Hypothalamus (tissue), 51 donors: ENCODE results near the gene CFD.
"Not testable (repeated sequence)": the region's sequence is repeated elsewhere in the genome, so short reads cannot be mapped to it uniquely, and the experiment has no call there.

Experiments
- DNase-seq, 51 donors: peaks; one replicate each; lab custom pipeline; 2025; lab: John Stamatoyannopoulos, UW

CFD gene

DNA sequence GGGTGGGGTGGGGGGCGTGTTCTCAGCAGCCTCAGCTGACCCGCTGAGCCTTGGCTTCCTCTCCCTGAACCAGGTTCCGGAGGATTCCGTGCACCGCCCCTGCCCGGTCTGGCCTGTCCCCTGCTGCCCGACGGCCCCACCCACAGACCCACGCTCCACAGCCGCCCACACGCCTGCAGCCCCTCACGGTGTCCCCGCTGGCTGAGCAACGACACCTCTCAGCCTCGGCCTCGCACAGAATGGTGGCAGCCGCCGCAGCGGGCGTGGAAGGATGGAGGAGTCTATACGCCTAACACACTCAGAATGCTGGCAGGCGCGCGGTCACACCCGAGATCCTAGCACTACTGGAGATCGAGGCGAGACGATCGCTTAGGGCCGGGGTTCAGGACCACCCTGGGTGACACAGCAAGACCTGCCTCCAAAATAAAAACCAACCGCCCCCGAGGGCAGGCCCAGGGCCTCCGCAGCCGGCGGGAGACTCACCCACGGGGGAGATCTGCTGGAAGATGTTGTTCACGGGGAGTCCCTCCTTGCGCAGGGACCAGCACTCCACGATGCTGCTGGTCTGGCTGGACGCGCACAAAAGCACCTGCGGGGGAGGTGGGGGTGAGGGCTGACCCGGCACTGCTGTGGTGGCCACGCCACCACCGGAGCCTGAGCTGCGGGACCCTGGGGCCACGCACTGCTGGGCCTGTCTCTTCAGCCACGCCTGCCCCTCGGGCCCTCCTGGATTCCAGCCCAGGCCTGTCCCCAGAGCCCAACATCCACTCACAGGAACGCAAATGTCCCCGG is 25.2 kb downstream of the CFD start:
- no peak for DNase-seq

DNA sequence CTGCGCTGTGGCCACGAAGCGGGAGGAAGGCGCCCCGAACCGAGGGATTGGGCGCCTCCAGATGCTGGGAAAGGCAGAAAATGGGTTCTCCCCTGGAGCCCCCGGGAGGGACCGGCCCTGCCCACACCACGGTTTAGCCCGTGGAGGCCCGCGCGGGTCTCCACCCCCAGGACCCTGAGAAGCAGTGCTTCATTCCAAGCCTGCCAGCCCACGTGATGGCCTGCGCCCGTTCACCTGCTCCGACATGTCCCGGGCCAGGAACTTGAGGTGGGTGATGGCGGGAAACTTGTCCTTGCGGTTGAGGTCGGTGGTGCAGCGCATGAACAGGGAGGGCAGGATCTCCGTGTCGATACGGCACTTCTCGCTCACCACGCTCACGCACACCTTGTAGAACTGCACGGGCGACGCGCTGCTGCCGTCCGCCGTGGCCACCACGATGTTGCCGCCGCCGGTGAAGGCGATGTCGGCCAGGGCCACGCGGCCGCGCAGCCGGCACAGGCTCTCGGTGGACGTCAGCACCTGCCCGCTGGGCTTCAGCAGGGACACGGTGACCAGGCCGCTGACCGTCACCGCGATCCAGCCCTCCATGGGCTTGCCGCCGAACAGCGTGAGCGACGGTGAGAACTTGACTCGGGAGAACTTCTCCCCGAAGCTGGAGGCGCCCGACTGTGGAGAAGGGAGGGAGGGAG is 26.2 kb downstream of the CFD start:
- DNase-seq = no peak

DNA sequence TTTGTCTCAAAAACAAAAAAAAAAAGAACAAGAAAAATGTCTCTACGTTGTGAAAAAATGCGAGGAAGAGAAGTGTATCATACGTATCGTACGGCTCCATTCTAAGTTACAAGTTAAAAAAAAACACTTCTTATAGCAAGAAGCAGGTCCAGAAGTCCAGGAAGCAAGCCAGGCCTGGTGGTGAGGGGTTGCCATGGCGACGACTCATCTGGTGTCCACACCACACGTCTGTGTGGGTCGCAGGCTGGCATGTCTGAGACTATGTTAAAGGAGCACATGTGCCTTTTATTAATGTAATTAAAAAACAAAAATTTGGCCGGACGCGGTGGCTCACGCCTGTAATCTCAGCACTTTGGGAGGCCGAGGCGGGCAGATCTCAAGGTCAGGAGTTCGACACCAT is 27.6 kb downstream of the CFD start:
- peak in 4 of 51 donors; percentile 3 to 21 (median 14) for DNase-seq

DNA sequence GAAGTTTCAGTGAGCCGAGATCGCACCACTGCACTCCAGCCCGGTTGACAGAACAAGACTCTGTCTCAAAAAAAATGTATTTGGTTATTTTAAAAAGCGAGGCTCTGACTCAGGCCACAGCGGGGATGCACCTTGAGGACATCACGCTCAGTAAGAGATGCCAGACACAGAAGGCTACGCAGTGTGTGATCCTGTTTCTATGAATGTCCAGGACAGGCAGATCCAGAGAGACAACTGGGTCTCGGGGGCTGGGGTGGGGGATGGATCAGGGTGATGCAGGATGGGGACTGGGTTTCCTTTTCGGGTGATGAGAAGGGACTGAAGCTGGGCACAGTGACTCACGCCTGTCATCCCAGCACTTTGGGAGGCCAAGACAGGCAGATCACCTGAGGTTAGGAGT is 28.1 kb downstream of the CFD start:
- peak in 1 of 51 donors; percentile 38 for DNase-seq

DNA sequence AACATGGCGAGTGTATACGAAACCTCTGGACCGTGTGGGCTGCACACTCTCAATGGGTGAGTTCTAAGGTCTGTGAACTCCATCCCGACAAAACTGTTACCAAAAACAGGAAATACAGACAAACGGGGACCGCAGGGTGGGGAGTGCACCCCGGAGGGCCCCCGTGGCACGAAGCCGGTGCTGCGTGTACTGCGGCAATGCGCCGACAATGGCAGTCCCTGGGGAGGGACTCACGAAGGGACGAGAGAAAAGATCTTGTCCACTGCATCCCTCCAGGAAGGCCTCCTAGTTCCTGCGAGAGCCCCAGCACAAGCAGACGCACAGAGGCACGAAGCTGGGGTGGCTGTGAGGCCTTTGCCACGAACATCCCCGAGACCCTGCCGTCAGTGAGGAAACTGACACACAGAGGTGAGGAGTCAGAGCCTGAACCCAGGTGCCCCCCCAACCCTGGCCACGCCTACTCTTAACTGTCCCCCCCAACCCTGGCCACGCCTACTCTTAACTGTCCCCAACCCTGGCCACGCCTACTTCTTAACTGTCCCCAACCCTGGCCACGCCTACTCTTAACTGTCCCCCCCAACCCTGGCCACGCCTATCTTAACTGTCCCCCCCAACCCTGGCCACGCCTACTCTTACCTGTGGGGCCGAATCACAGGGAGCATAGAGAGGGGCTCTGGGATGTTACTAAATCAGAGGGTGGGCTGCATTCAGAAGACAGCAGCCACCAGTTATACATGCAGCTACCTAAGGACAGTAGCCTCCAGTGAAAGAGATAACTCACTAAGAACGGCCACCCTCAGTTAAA is 29.3 kb downstream of the CFD start:
- DNase-seq = no peak

DNA sequence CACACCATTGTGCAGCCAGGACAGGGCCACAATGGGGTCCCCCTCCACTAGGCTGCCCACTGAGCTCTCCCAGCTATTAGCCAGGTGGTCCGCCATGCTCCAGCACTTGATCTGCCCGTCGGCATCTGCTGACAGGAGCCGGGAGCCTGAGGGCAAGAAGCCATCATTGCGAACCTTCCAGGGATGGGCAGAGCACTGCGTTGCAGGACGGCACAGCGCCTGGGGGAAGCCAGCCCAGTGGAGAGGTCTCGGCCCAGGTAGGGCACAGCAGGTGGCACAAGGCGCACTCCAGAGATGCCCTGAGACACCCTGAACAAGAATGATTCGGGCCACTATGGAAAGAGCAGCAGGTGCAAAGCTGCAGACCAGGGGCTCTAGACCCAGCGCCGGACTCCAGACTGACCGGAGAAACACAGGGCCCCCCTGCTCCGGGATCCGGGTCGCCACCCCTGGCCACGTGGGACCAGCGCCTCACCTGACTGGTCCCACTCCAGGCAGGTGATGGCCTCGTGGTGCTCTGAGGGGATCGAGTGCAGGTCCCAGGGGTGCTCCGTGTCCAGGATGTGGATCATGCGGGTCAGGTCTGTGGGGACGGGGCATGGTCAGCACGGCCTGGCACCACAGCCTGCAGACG is 30.3 kb downstream of the CFD start:
- DNase-seq = no peak

DNA sequence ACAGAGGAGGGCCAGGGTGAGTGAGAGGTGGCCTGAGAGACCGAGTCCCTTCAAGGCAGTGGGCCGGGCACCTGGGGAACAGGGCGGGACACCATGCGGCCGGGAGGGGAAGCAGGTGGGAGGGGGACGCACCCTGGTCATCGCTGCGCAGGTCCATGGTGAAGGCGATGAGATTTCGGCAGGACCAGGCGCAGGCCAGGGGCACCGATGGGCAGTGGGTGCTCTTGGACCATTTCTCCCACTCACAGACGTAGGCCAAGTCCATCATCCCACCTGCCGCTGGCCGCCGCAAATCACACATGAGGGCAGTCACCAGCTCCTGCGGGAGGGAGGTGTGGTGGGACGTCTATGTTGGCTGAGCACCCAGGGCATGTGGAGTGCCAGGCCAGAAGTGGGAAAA is 31.4 kb downstream of the CFD start:
- no peak for DNase-seq

DNA sequence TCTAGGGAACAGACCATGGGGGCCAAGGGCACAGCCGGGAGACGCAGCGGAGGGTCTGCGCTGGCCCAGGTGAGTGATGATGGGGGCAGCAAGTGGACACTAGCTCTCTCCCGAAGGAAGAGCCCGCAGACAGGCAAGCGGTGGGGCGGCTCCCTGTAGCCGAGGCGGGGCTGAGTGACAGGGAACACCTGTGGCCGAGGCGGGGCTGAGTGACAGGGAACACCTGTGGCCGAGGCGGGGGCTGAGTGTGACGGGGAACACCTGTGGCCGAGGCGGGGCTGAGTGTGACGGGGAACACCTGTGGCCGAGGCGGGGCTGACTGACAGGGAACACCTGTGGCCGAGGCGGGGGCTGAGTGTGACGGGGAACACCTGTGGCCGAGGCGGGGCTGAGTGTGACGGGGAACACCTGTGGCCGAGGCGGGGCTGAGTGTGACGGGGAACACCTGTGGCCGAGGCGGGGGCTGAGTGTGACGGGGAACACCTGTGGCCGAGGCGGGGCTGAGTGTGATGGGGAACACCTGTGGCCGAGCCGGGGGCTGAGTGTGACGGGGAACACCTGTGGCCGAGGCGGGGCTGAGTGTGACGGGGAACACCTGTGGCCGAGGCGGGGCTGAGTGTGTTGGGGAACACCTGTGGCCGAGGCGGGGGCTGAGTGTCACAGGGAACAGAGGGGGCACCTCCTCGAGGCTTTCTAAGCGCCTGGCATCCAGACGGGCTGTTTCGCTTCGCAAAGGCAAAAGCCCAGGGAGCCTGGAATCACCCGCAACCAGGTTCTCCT is 32.1 kb downstream of the CFD start:
- DNase-seq = not testable (repeated sequence)

DNA sequence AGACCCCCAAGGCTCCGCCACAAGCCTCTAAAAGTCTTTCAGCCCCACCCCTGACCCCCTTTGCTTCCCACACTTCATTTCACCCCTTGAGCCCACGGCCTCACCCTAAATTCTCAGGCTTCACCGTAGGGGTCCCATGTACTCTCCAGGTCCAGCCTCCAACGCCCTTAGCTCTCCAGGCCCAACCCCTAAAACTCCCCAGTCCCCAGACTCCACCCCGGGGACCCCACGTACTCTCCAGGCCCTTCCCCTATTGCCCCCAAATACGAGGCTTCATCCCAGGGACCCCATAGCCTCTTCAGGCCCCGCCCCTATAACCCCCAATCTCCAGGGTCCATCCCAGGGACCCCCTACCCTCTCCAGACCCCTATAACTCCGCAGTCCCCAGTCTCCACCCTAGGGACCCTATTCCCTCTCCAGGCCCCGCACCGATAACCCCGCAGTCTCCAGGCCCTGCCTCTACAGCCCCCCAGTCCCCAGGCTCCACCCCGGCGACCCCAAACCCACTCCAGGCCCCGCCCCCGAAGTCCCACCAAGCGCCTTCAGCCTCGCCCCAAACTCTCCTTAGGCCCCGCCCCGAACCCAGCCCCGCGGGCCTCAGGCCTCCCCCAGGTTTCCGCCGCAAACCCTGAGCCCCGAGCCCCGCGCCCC is 32.9 kb downstream of the CFD start:
- DNase-seq = no peak

DNA sequence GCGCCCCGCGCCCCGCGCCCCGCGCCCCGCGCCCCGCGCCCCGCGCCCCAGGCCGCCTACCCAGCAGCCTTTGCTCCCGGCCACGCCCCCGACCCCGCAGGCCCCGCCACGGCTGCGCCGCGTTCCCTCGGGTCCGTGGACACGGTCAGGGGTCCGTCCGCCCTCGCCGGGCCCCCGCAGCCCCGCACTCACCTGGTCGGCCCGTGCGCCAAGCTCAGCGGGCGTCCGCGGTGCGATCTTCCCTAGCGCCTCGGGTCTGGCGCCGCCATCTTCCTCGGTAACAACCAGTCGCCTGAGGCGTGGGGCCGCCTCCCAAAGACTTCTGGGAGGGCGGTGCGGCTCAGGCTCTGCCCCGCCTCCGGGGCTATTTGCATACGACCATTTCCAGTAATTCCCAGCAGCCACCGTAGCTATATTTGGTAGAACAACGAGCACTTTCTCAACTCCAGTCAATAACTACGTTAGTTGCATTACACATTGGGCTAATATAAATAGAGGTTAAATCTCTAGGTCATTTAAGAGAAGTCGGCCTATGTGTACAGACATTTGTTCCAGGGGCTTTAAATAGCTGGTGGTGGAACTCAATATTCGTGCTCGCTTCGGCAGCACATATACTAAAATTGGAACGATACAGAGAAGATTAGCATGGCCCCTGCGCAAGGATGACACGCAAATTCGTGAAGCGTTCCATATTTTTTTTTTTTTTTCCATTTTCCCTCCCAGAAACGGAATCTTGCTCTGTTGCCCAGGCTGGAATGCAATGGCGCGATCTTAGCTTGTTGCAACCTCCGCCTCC is 33.6 kb downstream of the CFD start, which contains the start of the genes MED16 and RNU6-9:
Gene MED16 (minus strand): TSS at position 294 of the 796 bp plus-strand sequence. CDS start 2,056 bp downstream, outside the sequence.
Gene RNU6-9 (plus strand): TSS at position 591 of the 796 bp plus-strand sequence.
- peak; percentile 24 to 95 (median 83) for DNase-seq

DNA sequence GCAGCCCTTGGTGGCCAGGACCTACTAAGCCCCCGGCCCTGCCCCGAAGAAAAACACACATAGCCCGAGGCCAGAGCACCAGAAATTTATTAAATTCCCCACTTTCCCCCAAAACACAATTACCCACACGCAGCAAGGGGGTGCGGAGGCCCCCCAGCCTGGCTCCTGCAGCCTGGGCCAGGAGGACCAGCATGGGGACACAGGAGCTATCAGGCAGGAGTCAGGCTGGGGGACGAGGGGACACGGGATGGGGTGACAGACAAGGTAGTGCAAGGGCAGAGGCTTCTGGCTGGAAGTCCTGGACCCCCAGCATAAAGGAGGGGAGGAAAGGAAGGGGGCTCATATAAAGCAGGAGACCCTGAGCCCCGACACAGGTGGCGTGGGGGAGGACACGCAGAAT is 37.0 kb downstream of the CFD start:
- DNase-seq = no peak

DNA sequence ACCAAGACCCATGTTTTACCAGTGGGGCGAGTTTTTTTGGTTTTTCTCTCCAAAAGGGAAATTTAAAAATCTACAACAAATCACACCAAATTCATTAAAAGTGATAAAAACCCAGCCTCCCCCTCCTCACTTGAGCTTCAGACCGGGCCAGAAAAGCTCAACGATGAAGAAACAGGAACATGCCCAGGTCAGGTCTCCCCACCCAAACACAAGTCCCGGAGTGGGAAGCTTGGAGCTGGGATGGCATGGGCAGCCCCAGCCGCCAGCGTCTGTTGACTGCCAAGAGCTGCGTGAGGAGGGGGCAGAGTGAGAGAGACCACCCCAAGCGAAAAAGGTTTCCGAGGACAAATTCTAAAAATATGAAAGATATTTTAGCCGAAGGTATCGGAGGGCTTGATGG is 37.5 kb downstream of the CFD start:
- DNase-seq = no peak

DNA sequence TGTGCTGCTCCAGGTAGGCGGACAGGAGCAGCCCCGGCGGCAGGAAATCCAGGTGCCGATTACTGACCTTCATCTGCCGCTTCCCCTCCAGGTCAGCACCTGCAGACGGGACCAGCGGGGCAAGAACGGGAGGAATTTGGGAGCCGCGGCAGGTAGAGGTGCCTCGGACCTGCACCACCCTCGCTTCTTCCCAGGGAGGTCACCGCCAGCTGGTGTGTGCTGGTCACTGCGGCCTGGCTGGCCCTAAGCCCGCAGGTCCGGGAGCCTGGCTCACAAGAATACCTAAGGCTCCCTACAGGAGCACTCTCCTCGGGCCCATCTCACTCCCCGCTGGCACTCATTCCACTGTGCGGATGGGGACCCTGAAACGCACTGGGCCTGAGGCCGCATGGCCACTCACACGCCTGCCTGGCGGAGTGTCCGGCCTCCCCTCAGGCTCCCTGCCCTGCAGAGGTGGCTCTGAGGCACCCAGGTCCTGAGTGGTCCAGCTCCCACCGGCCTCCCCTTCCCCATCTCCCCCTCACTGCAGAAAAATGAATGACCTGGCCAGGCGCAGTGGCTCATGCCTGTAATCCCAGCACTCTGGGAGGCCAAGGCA is 38.1 kb downstream of the CFD start:
- DNase-seq = no peak

DNA sequence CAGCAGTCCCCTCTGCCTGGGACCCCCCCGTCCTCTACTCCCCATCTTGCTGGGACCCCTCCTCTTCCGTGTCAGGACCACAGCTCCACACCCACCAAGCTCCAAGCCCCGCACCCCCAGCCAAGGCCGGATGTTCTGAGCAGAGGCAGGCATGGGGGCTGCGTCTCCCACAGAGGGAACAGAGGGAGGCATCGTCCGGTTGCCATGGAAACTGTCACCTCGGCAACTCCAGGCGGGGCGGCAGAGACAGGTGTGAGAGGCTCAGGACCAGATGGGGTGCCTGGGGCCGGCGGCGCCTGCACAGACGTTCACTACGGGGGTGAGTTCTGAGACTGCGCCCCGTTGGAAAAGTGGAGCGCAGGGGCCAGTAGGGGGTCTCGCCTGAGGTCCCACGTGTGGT is 39.2 kb downstream of the CFD start:
- DNase-seq = peak in 25 of 51 donors; percentile 12 to 76 (median 47)

DNA sequence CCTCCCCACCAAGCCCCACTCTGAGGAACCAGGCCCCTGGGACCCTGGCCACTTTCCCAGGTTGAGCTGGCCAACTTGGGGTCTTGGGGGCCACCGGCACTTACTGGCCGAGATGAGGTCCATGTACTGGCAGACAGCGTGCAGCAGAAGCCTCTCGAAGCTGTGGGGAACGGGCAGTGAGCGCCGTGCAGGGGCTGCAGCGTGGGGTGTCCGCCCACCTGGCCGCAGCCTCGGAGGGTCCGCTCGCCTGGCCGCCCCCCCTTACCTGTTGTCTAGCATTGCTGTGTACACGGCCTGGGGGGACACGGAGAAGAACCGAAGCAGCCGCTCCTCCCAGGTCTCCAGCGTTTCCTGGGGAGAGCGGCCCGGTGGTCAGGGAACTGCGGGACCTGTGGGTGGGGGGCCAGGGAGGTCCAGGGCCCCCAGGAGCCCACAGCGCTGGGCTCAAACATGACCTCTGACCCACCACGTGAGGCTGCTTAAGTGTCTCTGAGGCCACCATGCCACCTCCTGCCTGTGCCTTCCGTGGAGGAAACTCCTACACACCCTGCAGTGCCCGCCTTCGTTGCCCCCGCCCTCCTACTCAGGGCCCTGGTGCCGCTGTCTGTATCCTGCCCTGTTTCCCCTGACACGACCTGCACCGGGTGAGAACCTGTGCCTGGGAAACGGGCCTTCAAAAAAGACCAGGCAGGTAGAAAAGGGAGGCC is 40.0 kb downstream of the CFD start:
- DNase-seq = no peak

DNA sequence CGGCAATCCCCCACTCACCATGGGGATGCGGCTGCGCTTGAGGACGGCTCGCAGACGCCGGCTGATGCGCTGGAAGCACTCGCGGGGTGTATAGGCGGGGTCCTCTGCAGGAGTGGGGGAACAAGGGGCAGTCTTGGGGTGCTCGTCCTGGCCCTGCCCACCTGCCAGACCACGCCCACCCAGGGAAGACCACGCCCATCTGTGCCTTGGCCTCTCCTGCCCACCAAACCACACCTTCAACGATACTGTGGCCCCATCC is 40.5 kb downstream of the CFD start:
- no peak for DNase-seq

DNA sequence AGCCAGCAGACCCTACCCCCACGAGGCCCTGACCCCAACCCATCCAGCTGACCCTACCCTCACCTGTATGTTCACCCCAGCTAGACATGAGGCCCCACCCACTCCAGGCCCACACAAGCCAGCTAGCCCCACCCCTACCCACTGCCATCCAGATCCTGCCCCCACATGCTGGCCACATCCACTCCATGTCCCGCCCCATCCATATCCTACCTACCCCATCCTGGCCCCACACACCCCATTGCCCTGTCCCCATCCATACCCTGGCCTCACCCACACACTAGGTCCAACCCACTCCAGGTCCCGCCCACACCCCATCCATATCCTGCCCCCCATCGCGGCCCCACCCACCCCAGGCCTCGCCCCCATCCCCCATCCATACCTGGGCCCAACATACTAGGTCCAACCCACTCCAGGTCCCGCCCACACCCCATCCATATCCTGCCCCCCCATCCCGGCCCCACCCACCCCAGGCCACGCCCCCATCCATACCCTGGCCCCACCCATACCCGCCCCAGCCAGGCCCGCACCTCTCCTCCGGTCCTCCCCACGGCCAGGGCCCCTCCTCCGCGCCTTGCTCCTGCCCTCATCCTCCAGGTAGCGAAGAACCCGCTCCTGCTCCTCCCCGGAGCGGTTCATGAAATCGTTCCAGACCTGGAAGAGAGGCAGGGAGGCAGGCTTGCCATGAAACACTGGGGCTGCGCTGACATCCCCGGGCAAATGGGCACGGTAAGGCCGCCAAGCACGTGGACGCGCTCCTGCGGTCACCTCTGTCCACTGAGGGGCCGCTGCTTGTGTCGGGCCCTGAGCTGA is 41.0 kb downstream of the CFD start:
- no peak for DNase-seq
